ENCODE data around the gene ZNF121.

The ZNF121 gene

GRCh38 chr19:9538183-9539058 is 45.9 kb downstream of the ZNF121 start, which contains the start of gene ZNF426:
Gene ZNF426, minus strand, starts transcription at chr19:9538645. Its CDS starts 2,413 bp downstream, at chr19:9536232.
- in situ Hi-C loops (cut with HindIII; ENCODE audit: low sequenced_read_pairs), result no loop called here
- peak; percentile 80 for DNase-seq (ENCODE audit: low read depth)
- H3K4me3 ChIP-seq (ENCODE audit: low read depth, low read length), result peak within 1 kb of the TSS; percentile 73
- TF ChIP-seq CTCF (IDR thresholded peaks at IDR 0.05; ENCODE audit: low read depth, low read length, missing control alignments), result no peak

- no peak overlapping the region for H3K4me3 ChIP-seq (ENCODE audit: low read depth, low read length)
- in situ Hi-C loops (cut with HindIII; ENCODE audit: low sequenced_read_pairs), result no loop called here
- no peak for TF ChIP-seq CTCF (IDR thresholded peaks at IDR 0.05; ENCODE audit: low read depth, low read length, missing control alignments)
- no peak for DNase-seq (ENCODE audit: low read depth)
Observed at GRCh38 chr19:9535934-9536333, 48.4 kb downstream of the ZNF121 start.

- TF ChIP-seq CTCF (IDR thresholded peaks at IDR 0.05; ENCODE audit: low read depth, low read length, missing control alignments), result no peak
- no peak for DNase-seq (ENCODE audit: low read depth)
- H3K4me3 ChIP-seq (ENCODE audit: low read depth, low read length), result no peak overlapping the region
- in situ Hi-C loops (cut with HindIII; ENCODE audit: low sequenced_read_pairs), result no loop called here
Observed at GRCh38 chr19:9531933-9532332, 52.4 kb downstream of the ZNF121 start.

GRCh38 chr19:9528757-9529336 is 55.5 kb downstream of the ZNF121 start:
- in situ Hi-C loops (cut with HindIII; ENCODE audit: low sequenced_read_pairs), result no loop called here
- H3K4me3 ChIP-seq (ENCODE audit: low read depth, low read length), result no peak overlapping the region
- DNase-seq (ENCODE audit: low read depth), result no peak
- no peak for TF ChIP-seq CTCF (IDR thresholded peaks at IDR 0.05; ENCODE audit: low read depth, low read length, missing control alignments)

- no peak overlapping the region for H3K4me3 ChIP-seq (ENCODE audit: low read depth, low read length)
- in situ Hi-C loops (cut with HindIII; ENCODE audit: low sequenced_read_pairs), result no loop called here
- no peak for TF ChIP-seq CTCF (IDR thresholded peaks at IDR 0.05; ENCODE audit: low read depth, low read length, missing control alignments)
- DNase-seq (ENCODE audit: low read depth), result no peak
Observed at GRCh38 chr19:9523885-9524474, 60.3 kb downstream of the ZNF121 start.
